Left renal cortex interstitium (tissue), 4 donors: Measurements from ENCODE around the gene KLHL21. TPM values are rescaled to one million over a fixed set of nuclear protein-coding genes. Genes with fewer than 3 reads are reported as not detected.
"Not testable (repeated sequence)": the region's sequence is repeated elsewhere in the genome, so short reads cannot be mapped to it uniquely, and the experiment has no call there.

Source experiments
- DNase-seq, 4 donors: peaks; one replicate each; pipeline ENCODE4 v3.0.0-alpha.2; 2013; ENCODE audit warnings: low read depth in 4 of 4, low spot score in 2 of 4, missing footprints in 1 of 4
- polyA plus RNA-seq, 4 donors: library from polyadenylated mRNA; unstranded; fragments of 120-200 nt; gene quantifications; one replicate each; pipeline ENCODE4 v1.2.1, GENCODE V29; 2013; ENCODE audit not compliant: insufficient read length in 4 of 4

Gene KLHL21
- polyA plus RNA-seq, 4 donors = 13.3 to 19.2 (median 16.8) TPM

DNA sequence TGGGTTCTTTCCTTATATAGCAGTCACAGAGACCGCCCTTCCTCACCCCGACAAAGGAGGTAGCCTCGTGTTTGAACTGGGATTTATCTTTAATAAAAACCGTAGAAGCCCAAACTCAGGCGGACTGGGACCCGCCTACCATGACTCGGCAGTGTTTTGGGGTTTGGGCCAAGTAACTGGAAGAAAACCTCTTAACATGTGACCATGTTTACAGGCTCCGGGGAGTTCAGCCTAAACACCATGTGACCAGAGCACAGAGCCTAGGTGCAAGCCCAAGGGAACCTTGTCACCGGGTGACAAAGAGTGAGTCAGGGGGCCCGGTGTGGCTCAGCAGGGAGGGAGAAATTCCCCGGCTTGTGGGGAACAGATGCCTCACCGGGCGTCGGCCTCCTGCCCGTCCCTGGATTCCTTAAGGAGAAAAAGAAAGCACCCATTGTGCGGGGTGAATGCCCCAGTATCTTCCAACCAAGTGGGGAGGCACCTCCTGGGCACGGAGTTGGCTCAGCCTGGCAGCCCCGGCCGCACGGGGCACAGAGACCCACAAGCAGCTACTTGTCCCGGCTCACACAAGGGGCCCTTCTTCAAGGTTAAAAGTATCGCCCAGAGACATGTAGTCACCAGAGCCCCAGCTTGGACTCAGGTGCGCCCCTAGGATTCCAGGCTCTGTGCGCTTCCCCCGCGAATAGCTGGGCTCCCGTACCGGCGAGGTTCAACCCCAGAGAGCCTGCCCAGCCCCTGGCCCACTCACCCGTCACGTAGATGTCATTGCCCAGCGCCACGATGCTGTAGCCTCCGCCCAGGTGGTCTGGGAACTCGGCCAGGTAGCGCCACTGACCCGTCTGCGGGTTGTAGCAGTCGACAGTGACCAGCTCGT, 1.4 kb downstream of the KLHL21 start:
- DNase-seq = no peak

DNA sequence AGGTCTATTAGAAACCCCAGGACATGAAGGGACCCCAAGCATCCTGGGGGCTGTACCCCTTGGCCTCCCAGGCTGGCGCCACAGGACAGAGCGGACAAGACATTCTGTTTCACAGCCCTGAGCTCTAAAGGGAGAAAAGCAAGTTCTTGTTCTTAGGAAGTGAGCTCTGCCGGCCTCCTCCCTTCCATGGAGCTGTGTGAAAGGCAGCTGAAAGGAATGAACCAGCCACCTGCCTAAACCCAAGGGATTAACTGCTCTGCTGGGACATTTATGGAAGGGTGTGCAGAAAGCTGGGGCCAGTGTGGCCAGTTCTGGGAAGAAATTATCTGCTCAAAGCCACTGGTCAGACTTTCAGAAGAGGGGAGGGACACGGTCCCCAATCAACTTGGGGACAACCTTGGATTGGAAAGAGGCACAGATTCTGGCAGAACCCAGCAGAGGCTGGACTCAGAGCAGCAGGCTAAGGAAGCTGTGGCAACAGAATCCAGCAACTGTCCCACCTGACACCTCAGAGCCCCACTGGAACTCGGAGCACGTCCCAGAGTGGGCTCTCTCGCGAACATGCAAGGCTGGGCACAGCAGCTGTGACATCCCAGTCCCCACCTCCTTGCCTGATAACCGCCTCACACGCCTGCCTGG, 2.1 kb downstream of the KLHL21 start:
- no peak for DNase-seq

DNA sequence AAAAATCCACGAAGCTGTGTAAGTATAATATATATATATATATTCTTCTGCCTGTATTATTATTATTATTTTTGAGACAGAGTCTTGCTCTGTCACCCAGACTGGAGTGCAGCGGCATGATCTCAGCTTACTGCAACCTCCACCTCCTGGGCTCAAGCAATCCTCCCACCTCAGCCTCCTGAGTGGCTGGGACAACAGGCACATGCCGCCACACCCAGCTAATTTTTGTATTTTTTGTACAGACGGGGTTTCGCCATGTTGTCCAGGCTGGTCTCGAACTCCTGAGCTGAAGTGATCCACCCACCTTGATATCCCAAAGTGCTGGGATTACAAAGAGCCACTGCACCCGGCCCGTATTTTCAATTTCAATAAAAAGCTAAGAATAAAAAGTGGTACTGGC, 2.7 kb downstream of the KLHL21 start:
- not testable (repeated sequence) for DNase-seq

DNA sequence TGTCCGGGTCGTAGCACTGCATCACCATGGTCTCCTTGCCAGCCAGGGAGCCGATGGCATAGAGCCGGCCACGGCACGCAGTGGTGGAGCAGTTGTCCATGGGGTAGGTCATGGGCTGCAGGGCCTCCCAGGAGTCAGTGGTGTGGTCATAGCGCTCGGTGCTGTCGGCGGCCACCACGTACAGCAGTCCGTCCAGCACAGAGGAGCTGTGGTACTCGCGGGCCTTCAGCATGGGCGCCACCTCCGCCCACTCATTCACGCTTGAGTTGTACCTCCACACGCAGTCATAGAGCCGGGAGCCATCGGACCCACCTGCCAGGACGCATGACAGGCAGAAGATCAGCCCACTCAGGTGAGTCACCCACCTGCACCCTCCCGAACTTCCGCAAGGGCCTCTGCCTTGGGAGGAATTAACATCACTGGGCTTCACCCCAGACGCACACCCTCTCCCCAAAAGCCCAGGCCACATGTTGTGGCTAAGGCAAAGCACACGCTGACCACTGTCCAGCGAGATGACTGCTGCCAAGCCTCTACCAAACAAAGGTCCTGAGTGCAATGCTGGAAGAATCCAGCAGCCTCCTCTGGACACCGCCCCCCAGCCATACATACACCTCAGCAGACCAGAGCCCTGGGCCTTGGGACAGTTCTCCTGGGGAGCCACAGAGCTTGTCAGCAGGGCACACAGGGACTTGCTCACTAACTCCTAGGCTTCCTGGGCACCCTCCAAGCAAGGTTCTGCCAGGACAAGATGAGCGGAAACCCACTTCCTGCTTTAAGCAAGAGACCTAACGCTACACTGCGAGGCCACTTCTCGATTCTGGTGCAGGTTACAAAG, 3.3 kb downstream of the KLHL21 start:
- DNase-seq = no peak

GRCh38 chr1:6597777-6598131, 4.9 kb downstream of the KLHL21 start:
- no peak for DNase-seq

DNA sequence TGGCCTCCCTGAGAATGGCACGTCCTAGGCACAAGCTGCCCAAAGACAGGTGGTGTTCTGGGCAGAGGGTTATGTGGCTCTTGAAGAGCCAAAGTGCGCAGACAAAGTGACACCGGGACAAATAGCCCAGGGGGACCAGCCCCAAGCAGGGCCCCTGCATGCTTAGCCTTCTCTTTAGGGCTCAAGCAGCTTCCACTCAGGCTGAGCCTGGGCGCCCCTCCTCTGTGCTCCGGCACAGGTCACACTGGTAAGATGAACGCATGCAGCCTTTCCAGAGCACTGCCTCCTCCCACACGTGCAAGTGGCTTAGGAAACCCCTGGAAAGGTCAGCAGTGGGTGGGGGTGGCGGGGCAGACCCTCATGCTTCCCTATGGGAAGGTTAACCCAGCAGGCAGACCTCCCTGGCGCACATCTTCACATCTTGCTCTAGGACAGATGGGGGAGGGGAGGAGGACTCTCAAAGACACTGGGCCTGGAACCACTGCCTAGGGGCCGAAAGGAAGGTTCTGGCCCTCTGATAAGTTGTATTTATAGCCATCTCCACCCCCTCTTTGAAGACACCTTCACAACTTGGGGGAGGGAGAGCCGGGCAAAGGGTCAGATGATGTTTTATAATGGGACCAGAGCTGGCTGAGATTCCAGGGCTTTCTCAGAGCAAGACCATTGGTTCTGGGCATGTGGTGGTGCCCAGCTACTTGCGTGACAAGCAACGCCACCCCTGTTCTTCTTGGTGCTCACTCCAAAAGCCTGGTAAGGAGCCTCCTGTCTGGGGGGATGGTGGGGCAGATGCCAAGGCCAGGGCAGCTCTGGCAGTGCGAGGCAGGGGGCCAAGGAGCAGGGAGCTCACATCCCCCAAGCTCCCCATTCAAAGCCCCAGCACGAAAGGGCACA, 5.5 kb downstream of the KLHL21 start:
- no peak for DNase-seq

DNA sequence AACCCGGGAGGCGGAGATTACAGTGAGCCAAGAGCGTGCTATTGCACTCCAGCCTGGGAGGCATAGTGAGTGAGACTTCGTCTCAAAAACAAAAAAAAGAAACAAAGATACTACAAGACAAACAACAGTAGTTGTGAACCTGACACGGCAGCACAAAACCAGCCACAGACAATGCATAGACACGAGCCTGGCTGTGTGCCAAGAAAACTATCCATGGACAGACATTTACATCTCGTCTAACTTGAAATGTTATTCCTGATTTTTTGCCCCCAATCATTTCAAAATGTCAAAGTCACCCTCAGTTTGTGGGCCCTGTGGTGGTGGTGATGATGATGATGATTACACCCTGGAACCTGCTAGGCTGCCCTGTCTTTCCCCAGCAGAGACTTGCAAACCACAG, 6.3 kb downstream of the KLHL21 start:
- DNase-seq = no peak

DNA sequence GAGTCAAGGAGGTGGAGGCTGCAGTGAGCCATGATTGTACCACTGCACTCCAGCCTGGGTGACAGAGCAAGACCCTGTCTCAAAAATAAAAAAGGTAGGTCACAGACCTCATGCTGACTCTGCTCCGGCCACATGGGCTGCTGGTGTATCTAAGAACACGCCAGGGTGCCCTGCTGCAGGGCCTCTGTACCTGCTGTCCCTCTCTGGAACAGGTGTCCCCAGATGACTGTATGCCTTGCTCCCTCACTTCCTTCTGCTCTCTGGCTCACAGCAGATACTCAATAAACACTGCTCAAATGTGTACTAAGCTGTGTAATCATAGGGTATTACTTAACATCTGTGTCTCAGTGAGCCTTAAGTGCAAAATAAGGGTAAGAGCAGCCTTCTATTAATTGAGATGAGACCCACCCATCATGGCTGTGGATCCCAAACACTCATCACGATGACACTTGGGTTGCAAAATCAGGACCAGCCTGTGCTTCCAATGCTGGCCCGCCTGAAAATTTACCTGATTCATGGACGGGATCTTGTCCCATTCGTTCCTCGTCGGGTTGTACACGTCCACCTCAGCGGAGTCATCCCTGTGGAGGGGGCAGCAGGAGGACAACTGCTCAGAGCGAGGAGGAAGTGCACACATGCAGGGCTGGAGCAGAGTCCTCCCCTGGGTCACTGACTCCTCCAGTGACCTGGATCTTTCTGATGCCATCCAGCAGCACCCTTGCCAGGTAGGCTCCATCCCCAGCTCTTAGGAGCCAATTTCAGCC, 7.5 kb downstream of the KLHL21 start:
- DNase-seq = no peak

DNA sequence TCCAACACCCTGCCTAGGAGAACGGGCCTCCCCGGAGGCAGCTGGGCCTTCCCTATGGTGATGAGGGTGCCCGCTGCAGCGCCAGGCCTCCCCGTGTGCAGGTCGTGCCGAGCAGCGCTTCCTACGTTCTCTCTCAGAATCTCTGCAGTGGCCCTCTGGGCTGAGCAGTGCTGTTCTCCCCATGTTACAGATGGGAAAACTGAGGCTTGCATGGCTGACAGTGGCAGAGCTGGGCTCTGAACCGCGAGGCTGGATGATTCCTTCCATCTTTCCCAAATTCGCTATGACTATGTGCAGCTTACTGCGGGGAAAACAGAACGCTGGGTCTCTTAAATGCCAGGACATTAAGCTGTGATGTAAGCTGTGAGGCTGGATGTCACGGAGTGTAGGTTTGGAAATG, 8.9 kb downstream of the KLHL21 start:
- DNase-seq = no peak

DNA sequence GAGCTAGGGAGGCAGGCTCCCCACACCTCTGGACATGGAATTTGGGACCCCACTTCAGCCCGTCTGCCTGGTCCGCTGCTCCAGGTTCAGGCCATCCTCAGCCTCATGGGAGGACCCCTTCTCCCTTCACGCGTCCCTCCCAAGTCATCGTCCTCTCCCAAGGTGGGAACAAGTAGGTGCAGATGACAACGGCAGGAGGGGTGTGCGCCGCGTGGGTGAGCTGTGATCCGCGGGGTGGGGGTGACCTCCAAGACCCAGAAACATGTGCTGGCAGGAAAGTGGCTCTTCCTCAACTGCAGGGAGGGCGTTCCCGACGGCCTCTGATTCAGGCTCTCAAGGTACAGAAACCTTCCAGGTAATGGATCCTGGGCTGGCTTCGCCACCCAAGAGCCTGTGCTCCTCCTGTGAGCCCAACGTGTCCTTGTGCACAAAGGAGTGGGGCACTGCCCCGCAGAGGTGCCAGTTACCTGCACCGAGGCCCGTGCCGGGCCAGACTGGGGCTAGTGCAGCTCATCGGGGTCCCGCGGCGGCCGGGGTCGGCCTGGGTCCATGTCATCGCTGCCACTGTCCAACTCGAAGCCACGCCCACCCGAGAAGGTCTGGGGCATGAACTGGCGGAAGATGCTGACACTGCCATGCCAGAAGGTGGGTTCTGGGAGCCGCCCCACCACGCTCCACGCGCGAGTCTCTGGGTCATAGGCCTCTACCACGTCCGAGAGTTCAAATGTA, 9.6 kb downstream of the KLHL21 start:
- no peak for DNase-seq

DNA sequence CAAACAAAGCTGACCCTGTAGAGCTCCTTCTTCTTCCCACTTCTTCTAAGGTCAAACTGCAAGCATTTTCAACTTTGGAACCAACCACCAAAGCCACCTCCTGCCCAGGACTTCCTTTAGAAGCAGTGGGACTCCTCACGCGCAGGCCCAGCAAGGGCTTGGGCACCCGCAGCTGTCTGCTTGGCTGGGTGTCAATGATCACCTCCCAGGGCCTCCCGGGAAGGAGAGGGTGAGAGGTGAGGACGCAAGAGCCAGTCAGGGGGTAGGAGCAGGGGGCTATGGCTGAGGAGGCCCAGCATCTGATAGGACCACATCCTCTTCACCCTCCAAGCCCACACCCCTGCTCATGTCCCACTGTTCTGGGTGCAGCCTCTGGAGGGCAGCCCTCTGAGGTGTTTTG, 10.2 kb downstream of the KLHL21 start:
- no peak for DNase-seq

DNA sequence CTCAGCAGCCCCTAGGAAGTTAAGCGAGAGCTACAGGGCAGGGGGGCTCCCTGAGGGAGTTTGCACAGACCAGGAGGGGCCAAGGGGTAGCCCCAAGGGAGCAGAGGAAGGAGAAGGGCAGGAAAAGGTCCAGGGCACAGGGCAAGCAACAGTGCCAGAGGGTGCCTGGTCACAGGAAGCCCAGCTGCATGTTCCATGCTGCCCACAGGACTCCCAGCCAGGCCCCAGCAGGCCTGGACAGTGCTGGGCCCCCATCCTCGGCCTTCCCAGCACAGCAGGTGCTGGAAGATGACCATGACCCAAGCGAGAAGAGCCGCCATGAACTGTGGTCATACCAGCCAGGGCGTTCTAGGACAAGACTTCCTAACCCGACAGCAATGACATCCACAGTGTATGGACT, 11.0 kb downstream of the KLHL21 start:
- DNase-seq = no peak

DNA sequence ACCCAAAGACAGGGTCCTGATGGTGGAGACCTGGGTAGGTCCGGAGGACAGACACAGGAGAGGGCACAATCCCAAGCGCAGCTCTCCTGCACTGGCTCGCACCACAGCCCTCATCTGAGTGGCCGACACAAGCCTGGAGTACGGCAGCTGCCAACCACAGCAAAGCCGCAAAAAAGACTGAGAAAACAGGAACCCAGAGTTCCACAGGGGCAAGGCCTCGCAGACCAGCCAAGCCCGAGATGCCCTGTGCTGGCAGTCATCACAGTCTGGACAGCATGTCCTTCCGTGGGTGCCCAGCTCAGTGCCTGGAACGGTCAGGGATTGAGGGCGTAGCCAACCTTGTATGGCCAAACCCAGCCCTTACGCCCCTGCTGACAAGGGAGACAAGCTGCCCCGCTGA, 11.4 kb downstream of the KLHL21 start:
- no peak for DNase-seq

DNA sequence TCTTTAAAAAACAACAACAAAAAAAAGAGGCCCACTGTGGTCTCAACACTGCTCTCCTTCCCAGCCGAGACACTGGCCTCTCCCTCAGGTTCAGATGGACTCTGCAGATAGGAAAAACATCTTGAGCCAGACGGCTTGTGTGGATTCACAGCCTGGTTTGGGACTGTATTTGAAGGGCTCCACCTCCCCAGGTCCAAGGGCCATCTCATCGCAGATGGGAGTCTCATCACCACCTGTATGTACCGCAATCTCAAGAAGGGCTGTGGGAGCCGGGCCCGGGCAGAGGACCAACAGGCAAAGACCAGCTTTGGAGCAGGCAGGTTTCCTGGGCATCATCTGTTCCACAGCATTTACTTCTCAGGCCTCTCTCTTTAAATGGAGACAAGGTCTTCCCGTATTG, 12.6 kb downstream of the KLHL21 start:
- DNase-seq = no peak

DNA sequence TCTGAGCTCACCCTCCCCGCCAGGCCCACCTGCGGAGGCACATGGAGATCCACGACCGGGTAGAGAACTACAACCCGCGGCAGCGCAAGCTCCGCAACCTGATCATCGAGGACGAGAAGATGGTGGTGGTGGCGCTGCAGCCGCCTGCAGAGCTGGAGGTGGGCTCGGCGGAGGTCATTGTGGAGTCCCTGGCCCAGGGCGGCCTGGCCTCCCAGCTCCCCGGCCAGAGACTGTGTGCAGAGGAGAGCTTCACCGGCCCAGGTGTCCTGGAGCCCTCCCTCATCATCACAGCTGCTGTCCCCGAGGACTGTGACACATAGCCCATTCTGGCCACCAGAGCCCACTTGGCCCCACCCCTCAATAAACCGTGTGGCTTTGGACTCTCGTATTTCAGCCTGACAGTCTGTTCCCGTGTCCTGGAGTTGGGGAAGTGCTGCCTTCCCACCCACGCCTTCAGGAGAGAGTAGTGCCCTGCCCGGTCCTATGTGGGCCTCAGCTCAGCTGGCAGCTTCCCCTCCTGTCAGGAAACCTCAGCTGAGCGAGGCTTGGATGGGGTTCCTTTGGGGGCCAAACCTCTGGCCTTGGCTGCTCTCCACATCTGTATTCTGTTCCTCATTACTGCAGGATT, 13.7 kb downstream of the KLHL21 start:
- DNase-seq = no peak

- no peak for DNase-seq
Observed at GRCh38 chr1:6588128-6588892, 14.4 kb downstream of the KLHL21 start.

DNA sequence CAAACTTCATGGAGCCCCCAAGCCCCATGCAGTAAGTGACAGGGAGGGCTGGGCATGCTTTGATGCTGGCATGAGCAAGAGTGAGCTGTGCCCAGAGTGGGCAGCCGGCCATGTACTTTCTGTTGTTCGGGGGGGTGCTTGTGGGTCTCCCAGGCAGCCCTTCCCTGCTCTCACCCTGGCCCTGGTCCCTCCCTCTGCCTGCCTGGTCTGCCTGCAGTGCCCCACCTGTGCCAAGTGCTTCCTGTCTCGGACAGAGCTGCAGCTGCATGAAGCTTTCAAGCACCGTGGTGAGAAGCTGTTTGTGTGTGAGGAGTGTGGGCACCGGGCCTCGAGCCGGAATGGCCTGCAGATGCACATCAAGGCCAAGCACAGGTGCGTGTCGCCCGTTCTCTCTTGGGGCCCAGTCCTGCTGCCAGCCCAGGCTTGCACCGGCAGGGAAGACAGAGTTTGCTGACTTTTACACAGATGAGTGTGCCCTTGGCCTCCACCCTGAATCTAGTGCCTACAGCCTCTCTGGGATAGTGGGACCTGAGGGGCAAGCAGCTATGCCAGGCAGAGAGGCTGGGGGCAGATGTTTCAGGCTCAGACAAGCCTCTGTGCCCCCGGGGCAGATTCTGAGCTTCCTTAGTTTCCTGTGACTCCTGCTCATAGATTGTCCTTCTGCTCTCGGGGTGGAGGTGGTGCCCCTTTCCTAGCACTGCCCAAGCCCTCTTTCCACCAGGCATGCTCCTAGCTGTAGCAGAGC, 15.2 kb downstream of the KLHL21 start:
- no peak for DNase-seq
